ENCODE results near the gene JUP. TPM values are rescaled to one million over a fixed set of nuclear protein-coding genes. Genes with fewer than 3 reads are reported as not detected.

The JUP gene
- total and polyA plus RNA-seq, 2 of the 13 experiments (the other 11 are each of a cell fraction or from before 2014, with no cell fraction given), result 12.1 to 20.6 TPM

DNA sequence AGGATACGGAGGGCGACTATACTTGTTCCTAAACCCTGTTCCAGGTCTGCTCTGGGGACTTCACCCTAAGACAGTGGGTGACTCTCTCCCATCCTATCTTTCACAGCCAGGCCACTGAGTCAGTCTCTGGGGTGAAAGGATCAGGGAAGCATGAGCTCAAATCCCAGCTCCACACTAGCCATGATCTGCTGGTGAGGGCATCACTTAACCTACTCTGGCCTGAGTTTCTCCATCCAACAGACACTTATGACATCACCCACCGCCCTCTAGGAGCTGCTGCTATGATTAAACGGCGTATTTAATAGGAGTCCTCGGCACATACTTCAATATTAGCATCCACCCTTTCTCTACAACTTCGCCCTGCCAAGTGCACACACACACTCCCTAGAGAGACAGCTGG is 64.3 kb downstream of the JUP start:
- Histone ChIP-seq H3K27me3 (ENCODE audit: control insufficient read depth in 1 of 2, insufficient read depth in 2 of 2, low read length in 2 of 2) (peaks cover 10 to 64% of the 10 kb centered on the region in 2 experiments; a peak in 4 of 5 replicates), H3K79me2 (ENCODE audit: insufficient read depth, low read length) (no peaks in the 10 kb centered on the region), H3K36me3 (replicated peaks in 1 of 2; ENCODE audit: control insufficient read depth in 1 of 2, insufficient read depth in 2 of 2, low read length in 2 of 2) (no peaks in the 10 kb centered on the region), H3K9ac (ENCODE audit: insufficient read depth, low read depth, low read length) (no peak overlapping the region), H3K4me1 (ENCODE audit: insufficient read depth, low read length) (0 out of 2 replicates have a peak, but pooled peaks cover 8% of the 10 kb centered on the region), H3K9me3 (ENCODE audit: low read length) (no peaks in the 10 kb centered on the region), H2AFZ (ENCODE audit: low read length) (no peak overlapping the region), H4K20me1 (ENCODE audit: insufficient read depth, low read length) (no peaks in the 10 kb centered on the region), H3K27ac (ENCODE audit: extremely low read length, insufficient read depth, low read length) (no peak overlapping the region), H3K4me2 (ENCODE audit: low read depth, low read length) (no peak overlapping the region), H3K4me3 (replicated peaks in 1 of 3; ENCODE audit: insufficient read depth in 1 of 3, low read depth in 2 of 3, low read length in 3 of 3) (no peak overlapping the region)
- no peak for DNase-seq (ENCODE audit: low spot score)
- no peak for ATAC-seq
- ChIA-PET POLR2A (interaction anchor here (2.6 kb wide), 1 partner anchor 33 kb away, joined by 10 read pairs; the partner anchor contains the start of gene EIF1), CTCF (ENCODE audit: low intra/inter-chr PET ratio, low total read pairs) (no interaction called here)
- WGBS (ENCODE audit: low lambda C conversion rate), result 52% methylated on average over 7 of the region's 7 CpGs
- in situ Hi-C loops (cut with HindIII; ENCODE audit: extremely low pct_ligation_motif_present, low pct_unique_long_range_greater_than_20kb) (no loop called here), intact Hi-C loops (cut with micrococcal nuclease; ENCODE audit: unreplicated experiment) (no loop called here)
- FAIRE-seq, result no peak
- BruUV-seq (replicated peaks), result no TSS peak
- TF ChIP-seq ONECUT2 (CRISPR knock-in tag; IDR thresholded peaks at IDR 0.05) (no peak), ATF7 (IDR thresholded peaks at IDR 0.05) (0 out of 2 replicates have a peak, but pooled peaks have one; percentile 12), ATF7 (CRISPR knock-in tag; IDR thresholded peaks at IDR 0.05) (no peak), ZFP1 (CRISPR knock-in tag; IDR thresholded peaks at IDR 0.05) (no peak), ZNF550 (CRISPR knock-in tag; IDR thresholded peaks at IDR 0.05; ENCODE audit: borderline replicate concordance) (no peak), U2AF1 (optimal IDR thresholded peaks at IDR 0.05; ENCODE audit: low read depth, low read length) (no peak), GABPB1 (CRISPR knock-in tag; IDR thresholded peaks at IDR 0.05) (no peak), CREB1 (IDR thresholded peaks at IDR 0.05) (peak; percentile 9; the same call in 1 of the 2 replicates), CREB1 (CRISPR knock-in tag; IDR thresholded peaks at IDR 0.05) (no peak), TCF7 (IDR thresholded peaks at IDR 0.05; ENCODE audit: low read depth) (no peak), SRSF4 (IDR thresholded peaks at IDR 0.05; ENCODE audit: low read depth, low read length, poor library complexity, severe bottlenecking) (no peak), ZNF10 (CRISPR knock-in tag; IDR thresholded peaks at IDR 0.05; ENCODE audit: borderline replicate concordance, low read depth) (no peak), ZZZ3 (CRISPR knock-in tag; IDR thresholded peaks at IDR 0.05; ENCODE audit: borderline replicate concordance) (no peak), DNMT1 (CRISPR knock-in tag; IDR thresholded peaks at IDR 0.05) (no peak)
- TF ChIP-seq, protein P1, sequence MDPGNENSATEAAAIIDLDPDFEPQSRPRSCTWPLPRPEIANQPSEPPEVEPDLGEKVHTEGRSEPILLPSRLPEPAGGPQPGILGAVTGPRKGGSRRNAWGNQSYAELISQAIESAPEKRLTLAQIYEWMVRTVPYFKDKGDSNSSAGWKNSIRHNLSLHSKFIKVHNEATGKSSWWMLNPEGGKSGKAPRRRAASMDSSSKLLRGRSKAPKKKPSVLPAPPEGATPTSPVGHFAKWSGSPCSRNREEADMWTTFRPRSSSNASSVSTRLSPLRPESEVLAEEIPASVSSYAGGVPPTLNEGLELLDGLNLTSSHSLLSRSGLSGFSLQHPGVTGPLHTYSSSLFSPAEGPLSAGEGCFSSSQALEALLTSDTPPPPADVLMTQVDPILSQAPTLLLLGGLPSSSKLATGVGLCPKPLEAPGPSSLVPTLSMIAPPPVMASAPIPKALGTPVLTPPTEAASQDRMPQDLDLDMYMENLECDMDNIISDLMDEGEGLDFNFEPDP (CRISPR knock-in tag; conservative IDR thresholded peaks at IDR 0.05), result no peak
- TF ChIP-seq, protein P2, sequence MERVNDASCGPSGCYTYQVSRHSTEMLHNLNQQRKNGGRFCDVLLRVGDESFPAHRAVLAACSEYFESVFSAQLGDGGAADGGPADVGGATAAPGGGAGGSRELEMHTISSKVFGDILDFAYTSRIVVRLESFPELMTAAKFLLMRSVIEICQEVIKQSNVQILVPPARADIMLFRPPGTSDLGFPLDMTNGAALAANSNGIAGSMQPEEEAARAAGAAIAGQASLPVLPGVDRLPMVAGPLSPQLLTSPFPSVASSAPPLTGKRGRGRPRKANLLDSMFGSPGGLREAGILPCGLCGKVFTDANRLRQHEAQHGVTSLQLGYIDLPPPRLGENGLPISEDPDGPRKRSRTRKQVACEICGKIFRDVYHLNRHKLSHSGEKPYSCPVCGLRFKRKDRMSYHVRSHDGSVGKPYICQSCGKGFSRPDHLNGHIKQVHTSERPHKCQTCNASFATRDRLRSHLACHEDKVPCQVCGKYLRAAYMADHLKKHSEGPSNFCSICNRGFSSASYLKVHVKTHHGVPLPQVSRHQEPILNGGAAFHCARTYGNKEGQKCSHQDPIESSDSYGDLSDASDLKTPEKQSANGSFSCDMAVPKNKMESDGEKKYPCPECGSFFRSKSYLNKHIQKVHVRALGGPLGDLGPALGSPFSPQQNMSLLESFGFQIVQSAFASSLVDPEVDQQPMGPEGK (CRISPR knock-in tag; IDR thresholded peaks at IDR 0.05), result no peak
- TF ChIP-seq, protein P3, sequence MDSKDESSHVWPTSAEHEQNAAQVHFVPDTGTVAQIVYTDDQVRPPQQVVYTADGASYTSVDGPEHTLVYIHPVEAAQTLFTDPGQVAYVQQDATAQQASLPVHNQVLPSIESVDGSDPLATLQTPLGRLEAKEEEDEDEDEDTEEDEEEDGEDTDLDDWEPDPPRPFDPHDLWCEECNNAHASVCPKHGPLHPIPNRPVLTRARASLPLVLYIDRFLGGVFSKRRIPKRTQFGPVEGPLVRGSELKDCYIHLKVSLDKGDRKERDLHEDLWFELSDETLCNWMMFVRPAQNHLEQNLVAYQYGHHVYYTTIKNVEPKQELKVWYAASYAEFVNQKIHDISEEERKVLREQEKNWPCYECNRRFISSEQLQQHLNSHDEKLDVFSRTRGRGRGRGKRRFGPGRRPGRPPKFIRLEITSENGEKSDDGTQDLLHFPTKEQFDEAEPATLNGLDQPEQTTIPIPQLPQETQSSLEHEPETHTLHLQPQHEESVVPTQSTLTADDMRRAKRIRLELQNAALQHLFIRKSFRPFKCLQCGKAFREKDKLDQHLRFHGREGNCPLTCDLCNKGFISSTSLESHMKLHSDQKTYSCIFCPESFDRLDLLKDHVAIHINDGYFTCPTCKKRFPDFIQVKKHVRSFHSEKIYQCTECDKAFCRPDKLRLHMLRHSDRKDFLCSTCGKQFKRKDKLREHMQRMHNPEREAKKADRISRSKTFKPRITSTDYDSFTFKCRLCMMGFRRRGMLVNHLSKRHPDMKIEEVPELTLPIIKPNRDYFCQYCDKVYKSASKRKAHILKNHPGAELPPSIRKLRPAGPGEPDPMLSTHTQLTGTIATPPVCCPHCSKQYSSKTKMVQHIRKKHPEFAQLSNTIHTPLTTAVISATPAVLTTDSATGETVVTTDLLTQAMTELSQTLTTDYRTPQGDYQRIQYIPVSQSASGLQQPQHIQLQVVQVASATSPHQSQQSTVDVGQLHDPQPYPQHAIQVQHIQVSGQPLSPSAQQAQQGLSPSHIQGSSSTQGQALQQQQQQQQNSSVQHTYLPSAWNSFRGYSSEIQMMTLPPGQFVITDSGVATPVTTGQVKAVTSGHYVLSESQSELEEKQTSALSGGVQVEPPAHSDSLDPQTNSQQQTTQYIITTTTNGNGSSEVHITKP (CRISPR knock-in tag; IDR thresholded peaks at IDR 0.05; ENCODE audit: low read depth), result no peak
- TF ChIP-seq, protein P4, sequence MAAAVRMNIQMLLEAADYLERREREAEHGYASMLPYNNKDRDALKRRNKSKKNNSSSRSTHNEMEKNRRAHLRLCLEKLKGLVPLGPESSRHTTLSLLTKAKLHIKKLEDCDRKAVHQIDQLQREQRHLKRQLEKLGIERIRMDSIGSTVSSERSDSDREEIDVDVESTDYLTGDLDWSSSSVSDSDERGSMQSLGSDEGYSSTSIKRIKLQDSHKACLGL (CRISPR knock-in tag; IDR thresholded peaks at IDR 0.05), result no peak
